Neural cell (in vitro differentiated cells): Measurements from ENCODE around the gene OR2AT4. TPM values are rescaled to one million over a fixed set of nuclear protein-coding genes. Genes with fewer than 3 reads are reported as not detected.

Source experiments
- H2AFZ ChIP-seq: fragments of 200-600, 300-800 bp; sonication (generic), shearing (Covaris generic); 2 replicates; pipeline ENCODE4 v1.6.0; 2014; ENCODE audit warnings: low read depth, mild to moderate bottlenecking, antibody characterized with exemption, low read length, moderate library complexity
- H3F3A ChIP-seq: fragments of 200-600 bp; shearing (Covaris generic); 2 replicates; pipeline ENCODE4 v1.6.1; 2016; ENCODE audit warnings: mild to moderate bottlenecking, moderate library complexity, mixed read lengths, antibody characterized with exemption, low read length; ENCODE audit not compliant: insufficient read depth, poor library complexity, severe bottlenecking
- H3K27ac ChIP-seq: fragments of 200-600, 300-800 bp; sonication (generic), shearing (Covaris generic); 2 replicates; pipeline ENCODE4 v1.5.1; 2014; ENCODE audit warnings: mild to moderate bottlenecking, low read length, moderate library complexity
- H3K27me3 ChIP-seq: fragments of 300-800, 200-600 bp; sonication (generic), shearing (Covaris generic); 2 replicates; pipeline ENCODE4 v1.6.0; 2014; ENCODE audit warnings: mild to moderate bottlenecking, low read depth, low read length, moderate library complexity; ENCODE audit not compliant: insufficient read depth
- H3K36me3 ChIP-seq: fragments of 300-800, 200-600 bp; sonication (generic), shearing (Covaris generic); 2 replicates; pipeline ENCODE4 v1.5.1; 2014; ENCODE audit warnings: mild to moderate bottlenecking, antibody characterized with exemption, low read length, moderate library complexity; ENCODE audit not compliant: insufficient read depth
- H3K4me2 ChIP-seq: fragments of 300-800, 200-600 bp; sonication (generic), shearing (Covaris generic); 2 replicates; pipeline ENCODE4 v1.6.0; 2014; ENCODE audit warnings: mild to moderate bottlenecking, low read length
- H3K4me3 ChIP-seq: fragments of 300-800, 200-600 bp; sonication (generic), shearing (Covaris generic); 2 replicates; pipeline ENCODE4 v1.5.1; 2014; ENCODE audit warnings: mild to moderate bottlenecking, low read length, moderate library complexity
- H3K79me2 ChIP-seq: fragments of 200-600 bp; shearing (Covaris generic); replicated peaks from 2 replicates; pipeline ENCODE4 v1.6.0; 2014; ENCODE audit warnings: mild to moderate bottlenecking, low read length, moderate library complexity; ENCODE audit not compliant: insufficient read depth
- H3K9ac ChIP-seq: fragments of 300-800, 200-600 bp; sonication (generic), shearing (Covaris generic); 2 replicates; pipeline ENCODE4 v1.6.1; 2016; ENCODE audit warnings: mild to moderate bottlenecking, low read length, mixed read lengths
- H3K9me2 ChIP-seq: fragments of 200-600 bp; shearing (Covaris generic); 2 replicates; pipeline ENCODE4 v1.6.1; 2016; ENCODE audit warnings: mild to moderate bottlenecking, low read length, mixed read lengths; ENCODE audit not compliant: insufficient read depth
- H3K9me3 ChIP-seq: fragments of 200-600, 300-800 bp; sonication (generic), shearing (Covaris generic); 2 replicates; pipeline ENCODE4 v1.6.1; 2016; ENCODE audit warnings: mild to moderate bottlenecking, mixed run types, low read length, moderate library complexity, mixed read lengths
- H4K20me1 ChIP-seq: fragments of 200-600 bp; shearing (Covaris generic); 2 replicates; pipeline ENCODE4 v1.6.1; 2016; ENCODE audit warnings: mild to moderate bottlenecking, mixed run types; ENCODE audit not compliant: insufficient read depth
- EP300 ChIP-seq: fragments of 450-650 bp; conservative IDR thresholded peaks from 2 replicates; pipeline ENCODE4 v1.6.1; 2014; ENCODE audit warnings: antibody characterized with exemption, mild to moderate bottlenecking, moderate library complexity; ENCODE audit not compliant: poor library complexity, severe bottlenecking
- EZH2 ChIP-seq: fragments of 200-600, 300-800 bp; shearing (Covaris generic), sonication (generic); IDR thresholded peaks from 2 replicates; pipeline ENCODE4 v1.6.1; 2014; ENCODE audit warnings: antibody characterized with exemption, low read length, borderline replicate concordance, mild to moderate bottlenecking; ENCODE audit not compliant: insufficient read depth, poor library complexity, severe bottlenecking
- MXI1 ChIP-seq: fragments of 450-650 bp; conservative IDR thresholded peaks from 2 replicates; pipeline ENCODE4 v1.6.1; 2014; ENCODE audit warnings: antibody characterized with exemption, mild to moderate bottlenecking; ENCODE audit not compliant: poor library complexity, severe bottlenecking
- POLR2AphosphoS5 ChIP-seq: IDR thresholded peaks from 2 replicates; pipeline ENCODE4 v1.6.1; 2012
- RAD21 ChIP-seq: fragments of 450-650 bp; conservative IDR thresholded peaks from 2 replicates; pipeline ENCODE4 v1.6.1; 2014; ENCODE audit warnings: antibody characterized with exemption, mild to moderate bottlenecking, moderate library complexity
- REST ChIP-seq: IDR thresholded peaks from 2 replicates; pipeline ENCODE4 v1.6.1; 2012; ENCODE audit warnings: borderline replicate concordance
- SMC3 ChIP-seq: fragments of 450-650 bp; conservative IDR thresholded peaks from 2 replicates; pipeline ENCODE4 v1.6.1; 2014; ENCODE audit warnings: antibody characterized with exemption, mild to moderate bottlenecking, moderate library complexity; ENCODE audit not compliant: poor library complexity
- TAF1 ChIP-seq: IDR thresholded peaks from 2 replicates; pipeline ENCODE4 v1.6.1; 2012; ENCODE audit warnings: low read depth
- polyA plus RNA-seq: library from polyadenylated mRNA; depleted of rRNA; stranded (reverse); fragments of >200 nt; gene quantifications from 2 replicates; pipeline ENCODE4 v1.2.3, GENCODE V29; 2014
- TF ChIP-seq, protein P1 (sequence below): fragments of 450-650 bp; IDR thresholded peaks from 2 replicates; pipeline ENCODE4 v1.5.1; 2014; ENCODE audit warnings: antibody characterized with exemption, mild to moderate bottlenecking, moderate library complexity; ENCODE audit not compliant: poor library complexity, severe bottlenecking

OR2AT4 gene
- polyA plus RNA-seq, 1 donor from 2014 or later = not detected

DNA sequence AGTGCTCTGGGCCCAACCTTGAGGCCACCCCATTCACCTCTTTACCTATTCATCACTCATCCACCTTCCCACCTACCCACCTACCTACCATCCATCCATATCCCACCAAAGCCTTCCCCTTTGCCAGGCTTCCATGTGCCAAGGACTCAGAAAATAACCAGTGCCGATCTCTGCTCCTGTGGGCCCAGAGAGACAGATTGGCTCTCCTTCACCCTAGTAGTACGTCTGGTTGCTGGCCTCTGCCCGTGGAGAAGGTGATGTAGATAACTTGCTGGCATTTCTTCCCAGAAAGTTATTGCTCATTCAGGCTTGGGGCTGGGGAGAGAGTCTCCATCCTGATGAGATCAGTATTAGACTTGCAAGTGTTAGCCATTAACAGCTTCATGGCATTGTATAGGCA lies 62.8 kb downstream of the OR2AT4 start:
- no peak overlapping the region for H3K4me3 ChIP-seq
- no peaks in the 10 kb centered on the region for H3K79me2 ChIP-seq
- TF ChIP-seq RAD21 = no peak
- TF ChIP-seq EP300 = no peak
- no peak for TF ChIP-seq TAF1
- TF ChIP-seq, protein P1, sequence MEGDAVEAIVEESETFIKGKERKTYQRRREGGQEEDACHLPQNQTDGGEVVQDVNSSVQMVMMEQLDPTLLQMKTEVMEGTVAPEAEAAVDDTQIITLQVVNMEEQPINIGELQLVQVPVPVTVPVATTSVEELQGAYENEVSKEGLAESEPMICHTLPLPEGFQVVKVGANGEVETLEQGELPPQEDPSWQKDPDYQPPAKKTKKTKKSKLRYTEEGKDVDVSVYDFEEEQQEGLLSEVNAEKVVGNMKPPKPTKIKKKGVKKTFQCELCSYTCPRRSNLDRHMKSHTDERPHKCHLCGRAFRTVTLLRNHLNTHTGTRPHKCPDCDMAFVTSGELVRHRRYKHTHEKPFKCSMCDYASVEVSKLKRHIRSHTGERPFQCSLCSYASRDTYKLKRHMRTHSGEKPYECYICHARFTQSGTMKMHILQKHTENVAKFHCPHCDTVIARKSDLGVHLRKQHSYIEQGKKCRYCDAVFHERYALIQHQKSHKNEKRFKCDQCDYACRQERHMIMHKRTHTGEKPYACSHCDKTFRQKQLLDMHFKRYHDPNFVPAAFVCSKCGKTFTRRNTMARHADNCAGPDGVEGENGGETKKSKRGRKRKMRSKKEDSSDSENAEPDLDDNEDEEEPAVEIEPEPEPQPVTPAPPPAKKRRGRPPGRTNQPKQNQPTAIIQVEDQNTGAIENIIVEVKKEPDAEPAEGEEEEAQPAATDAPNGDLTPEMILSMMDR = no peak
- TF ChIP-seq EZH2 = no peak
- TF ChIP-seq SMC3 = no peak
- no peak for TF ChIP-seq POLR2AphosphoS5
- TF ChIP-seq MXI1 = no peak
- no peak for TF ChIP-seq REST
- no peak overlapping the region for H3K9ac ChIP-seq
- no peaks in the 10 kb centered on the region for H4K20me1 ChIP-seq
- H3K36me3 ChIP-seq = no peaks in the 10 kb centered on the region
- H3K27ac ChIP-seq = no peak overlapping the region
- H3K9me2 ChIP-seq = no peaks in the 10 kb centered on the region
- H3F3A ChIP-seq = no peaks in the 10 kb centered on the region
- no peak overlapping the region for H3K4me2 ChIP-seq
- H3K27me3 ChIP-seq = no peaks in the 10 kb centered on the region
- no peaks in the 10 kb centered on the region for H3K9me3 ChIP-seq
- H2AFZ ChIP-seq = no peak overlapping the region

DNA sequence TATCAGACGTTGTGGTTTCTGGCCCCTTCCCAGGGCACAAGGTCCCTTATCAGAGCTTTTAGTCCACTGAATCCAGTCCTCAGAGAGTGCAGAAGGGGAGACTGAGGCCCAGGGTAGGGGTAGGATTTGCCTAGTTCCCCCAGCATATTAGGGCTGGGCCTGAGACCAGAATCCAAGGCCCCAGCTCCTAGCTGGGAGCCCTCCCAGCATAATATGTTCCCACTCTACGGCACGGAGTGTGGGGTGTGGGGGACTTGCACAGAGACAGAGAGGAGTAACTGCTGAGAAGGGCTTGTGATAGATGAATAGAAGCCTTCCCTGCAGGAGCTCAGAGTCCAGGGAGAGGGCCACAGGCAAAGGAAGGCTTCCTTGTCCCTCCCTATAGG lies 64.1 kb downstream of the OR2AT4 start:
- Histone ChIP-seq H3F3A (no peaks in the 10 kb centered on the region), H3K9me2 (no peaks in the 10 kb centered on the region), H3K4me3 (no peak overlapping the region), H3K36me3 (no peaks in the 10 kb centered on the region), H2AFZ (no peak overlapping the region), H3K27ac (no peak overlapping the region), H3K79me2 (no peaks in the 10 kb centered on the region), H3K9ac (no peak overlapping the region), H3K9me3 (no peaks in the 10 kb centered on the region), H3K4me2 (no peak overlapping the region), H4K20me1 (no peaks in the 10 kb centered on the region), H3K27me3 (no peaks in the 10 kb centered on the region)
- TF ChIP-seq EP300 (no peak), EZH2 (no peak)
